NCI-H1417 (cell line): ENCODE data around the gene AFF1.
A peak's percentile ranks its signal among the peaks of the same experiment; 100 is the strongest.
"Not testable (repeated sequence)": the region's sequence is repeated elsewhere in the genome, so short reads cannot be mapped to it uniquely, and the experiment has no call there.

Experiments
- DNase-seq, 3 experiments: peaks; one replicate each; lab custom pipeline; 2025; lab: John Stamatoyannopoulos, UW

AFF1 gene

GRCh38 chr4:86977621-86978184 lies 42.9 kb downstream of the AFF1 start:
- peak in 1 of 3 experiments; percentile 33 for DNase-seq

GRCh38 chr4:86978709-86979108 lies 43.9 kb downstream of the AFF1 start:
- no peak for DNase-seq

- DNase-seq, result no peak
Observed at GRCh38 chr4:86980230-86980629, 45.4 kb downstream of the AFF1 start.

- DNase-seq, result no peak
Observed at GRCh38 chr4:86981789-86982188, 47.0 kb downstream of the AFF1 start.

- DNase-seq, result not testable (repeated sequence)
Observed at GRCh38 chr4:86985852-86986251, 51.0 kb downstream of the AFF1 start.

DNA sequence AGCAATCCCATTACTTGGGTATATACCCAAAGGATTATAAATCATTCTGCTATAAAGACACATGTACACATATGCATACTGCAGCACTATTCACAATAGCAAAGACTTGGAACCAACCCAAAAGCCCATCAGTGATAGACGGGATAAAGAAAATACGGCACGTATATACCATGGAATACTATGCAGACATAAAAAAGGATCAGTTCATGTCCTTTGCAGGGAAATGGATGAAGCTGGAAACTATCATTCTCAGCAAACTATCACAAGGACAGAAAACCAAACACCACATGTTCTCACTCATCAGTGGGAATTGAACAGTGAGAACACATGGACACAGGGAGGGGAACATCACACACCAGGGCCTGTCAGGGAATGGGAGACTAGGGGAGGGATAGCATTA lies 54.8 kb downstream of the AFF1 start:
- DNase-seq, result not testable (repeated sequence)

- no peak for DNase-seq
Observed at GRCh38 chr4:86990510-86990909, 55.7 kb downstream of the AFF1 start.

- peak in 1 of 3 experiments; percentile 68 for DNase-seq
Observed at GRCh38 chr4:86991994-86992393, 57.2 kb downstream of the AFF1 start.

- DNase-seq, result no peak
Observed at GRCh38 chr4:86993909-86994681, 59.3 kb downstream of the AFF1 start.

GRCh38 chr4:86994686-86995085 lies 59.9 kb downstream of the AFF1 start:
- no peak for DNase-seq

DNA sequence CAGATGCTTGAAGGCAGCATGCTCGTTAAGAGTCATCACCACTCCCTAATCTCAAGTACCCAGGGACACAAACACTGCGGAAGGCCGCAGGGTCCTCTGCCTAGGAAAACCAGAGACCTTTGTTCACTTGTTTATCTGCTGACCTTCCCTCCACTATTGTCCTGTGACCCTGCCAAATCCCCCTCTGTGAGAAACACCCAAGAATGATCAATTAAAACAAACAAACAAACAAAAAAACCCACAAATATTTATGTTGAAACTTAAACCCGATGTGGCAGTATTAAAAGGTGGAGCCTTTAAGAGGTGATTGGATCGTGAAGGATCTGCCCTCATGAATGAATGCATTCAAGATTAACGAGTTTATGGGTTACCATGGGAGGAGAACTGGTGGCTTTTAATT lies 61.7 kb downstream of the AFF1 start:
- DNase-seq, result peak in 1 of 3 experiments; percentile 50

- no peak for DNase-seq
Observed at GRCh38 chr4:86999136-86999643, 64.4 kb downstream of the AFF1 start.

DNA sequence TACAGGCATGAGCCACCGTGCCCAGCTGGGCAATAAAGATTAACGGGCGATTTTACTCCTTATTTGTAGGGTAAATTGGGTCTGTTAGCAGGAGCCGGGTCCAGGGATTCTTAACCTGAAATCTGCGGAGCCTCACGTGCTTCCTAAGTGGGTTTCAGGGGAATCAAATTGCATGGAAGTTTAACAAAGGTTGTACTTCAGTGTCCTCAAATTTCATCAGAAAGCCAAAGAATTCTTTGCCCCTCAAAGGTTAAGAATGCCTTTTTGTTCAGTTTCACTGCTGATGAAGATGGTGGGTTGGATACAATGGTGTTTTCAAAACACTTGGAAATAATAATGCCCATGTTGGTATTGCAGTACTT lies 67.9 kb downstream of the AFF1 start:
- DNase-seq, result no peak

DNA sequence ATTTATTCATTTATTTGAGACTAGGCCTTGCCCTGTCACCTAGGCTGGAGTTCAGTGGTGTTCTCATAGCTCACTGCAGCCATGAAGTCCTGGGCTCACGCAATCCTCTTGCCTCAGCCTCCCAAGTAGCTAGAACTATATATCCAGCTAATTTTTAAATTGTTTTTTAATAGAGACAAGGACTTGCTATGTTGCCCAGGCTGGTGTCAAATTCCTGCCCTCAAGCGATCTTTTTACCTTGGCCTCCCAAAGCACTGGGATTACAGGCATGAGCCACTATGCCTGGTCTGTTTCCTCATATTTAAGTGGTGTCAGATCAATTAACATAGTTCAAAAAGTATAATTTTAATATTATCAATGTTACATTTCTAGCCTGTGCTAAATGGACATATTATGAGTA lies 68.5 kb downstream of the AFF1 start:
- DNase-seq, result no peak

DNA sequence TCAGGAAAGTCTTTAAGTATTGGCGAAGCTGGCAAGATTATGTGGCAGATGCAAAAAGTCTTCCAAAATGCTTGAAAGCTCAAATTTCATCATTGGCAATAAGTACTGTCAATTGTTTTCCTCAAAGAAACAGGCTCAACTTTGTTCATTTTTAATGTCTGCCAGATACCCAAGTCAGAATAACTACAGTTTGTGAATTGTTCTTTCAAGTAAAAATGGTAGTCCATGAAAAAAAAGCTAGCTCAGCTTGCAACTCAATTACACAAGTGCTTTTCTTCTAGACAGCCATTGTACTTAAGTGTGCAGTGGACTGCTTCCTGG lies 70.5 kb downstream of the AFF1 start:
- no peak for DNase-seq

- peak in 1 of 3 experiments; percentile 70 for DNase-seq
Observed at GRCh38 chr4:87005690-87006425, 71.0 kb downstream of the AFF1 start.

- DNase-seq, result no peak
Observed at GRCh38 chr4:87006426-87006675, 71.5 kb downstream of the AFF1 start.

GRCh38 chr4:87006676-87007527 lies 72.1 kb downstream of the AFF1 start:
- DNase-seq, result peak; percentile 97 to 99 (median 98)

DNA sequence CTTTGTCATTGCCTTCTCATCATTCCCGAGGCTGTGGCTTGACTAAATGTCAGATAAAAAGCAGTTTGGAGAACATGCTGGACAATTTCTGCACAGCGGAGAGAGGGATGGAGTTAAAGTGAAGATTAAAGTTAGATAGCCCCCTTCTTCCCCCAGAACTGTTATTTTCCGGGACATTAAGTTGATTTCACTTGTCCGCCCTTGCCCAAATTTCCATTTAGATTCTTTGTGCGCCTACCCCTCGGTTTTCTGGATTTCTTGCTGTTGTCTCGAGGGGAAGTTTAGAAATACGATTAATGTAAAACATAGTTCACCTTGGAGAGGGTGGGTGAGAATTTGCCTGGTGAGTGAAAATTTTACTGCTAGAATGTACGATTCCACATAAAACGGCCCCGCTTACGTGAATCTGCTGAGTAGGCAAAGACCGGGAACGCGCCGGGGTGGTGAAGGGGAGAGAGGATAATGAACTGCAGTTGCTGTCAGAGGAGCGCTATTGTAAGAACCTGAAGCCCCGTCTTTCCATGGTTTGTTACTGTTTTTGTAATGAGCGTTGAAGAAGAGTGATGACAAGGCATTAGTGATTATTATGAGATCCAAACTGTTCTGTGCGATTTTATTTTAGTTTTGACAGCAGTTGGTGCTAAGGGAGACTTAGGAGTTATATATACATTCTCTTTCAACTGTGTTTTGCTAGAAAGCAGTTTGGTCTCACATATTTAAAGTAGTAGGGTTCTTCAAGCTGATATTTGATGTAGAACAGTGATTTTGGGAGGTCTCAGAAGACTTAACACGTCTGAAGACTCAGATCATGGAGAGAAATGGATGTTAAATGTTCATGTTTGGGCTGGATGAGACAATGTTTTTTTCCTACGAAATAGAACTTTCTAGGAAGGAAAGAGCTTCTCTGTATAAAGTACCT lies 73.0 kb downstream of the AFF1 start:
- DNase-seq, result peak; percentile 67 to 80 (median 79)

- DNase-seq, result peak in 1 of 3 experiments; percentile 44
Observed at GRCh38 chr4:87009095-87009648, 74.4 kb downstream of the AFF1 start.

GRCh38 chr4:87010192-87010591 lies 75.4 kb downstream of the AFF1 start:
- DNase-seq, result no peak
